ENCODE measurements around the gene ACADS.

DNA sequence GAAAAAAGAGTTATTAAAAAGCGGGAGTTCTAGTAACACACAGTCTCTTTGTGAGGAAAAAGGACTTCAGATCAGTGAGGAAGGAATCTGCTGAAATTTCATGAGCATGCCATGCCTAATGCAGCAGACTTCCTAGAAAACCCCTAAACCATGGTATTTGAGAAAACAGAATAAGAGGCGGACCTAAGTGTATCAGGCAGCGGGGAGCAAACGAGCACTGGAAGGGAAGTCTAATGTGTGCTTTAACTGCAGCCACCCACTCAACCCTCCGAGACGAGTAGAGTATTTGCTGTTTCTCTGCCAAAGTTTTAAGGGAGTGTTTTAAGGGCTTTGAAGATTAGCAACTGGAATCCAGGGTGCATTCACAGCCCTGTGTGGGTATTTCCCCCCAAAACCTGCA lies 36.5 kb downstream of the ACADS start:
- TF ChIP-seq, protein P1, sequence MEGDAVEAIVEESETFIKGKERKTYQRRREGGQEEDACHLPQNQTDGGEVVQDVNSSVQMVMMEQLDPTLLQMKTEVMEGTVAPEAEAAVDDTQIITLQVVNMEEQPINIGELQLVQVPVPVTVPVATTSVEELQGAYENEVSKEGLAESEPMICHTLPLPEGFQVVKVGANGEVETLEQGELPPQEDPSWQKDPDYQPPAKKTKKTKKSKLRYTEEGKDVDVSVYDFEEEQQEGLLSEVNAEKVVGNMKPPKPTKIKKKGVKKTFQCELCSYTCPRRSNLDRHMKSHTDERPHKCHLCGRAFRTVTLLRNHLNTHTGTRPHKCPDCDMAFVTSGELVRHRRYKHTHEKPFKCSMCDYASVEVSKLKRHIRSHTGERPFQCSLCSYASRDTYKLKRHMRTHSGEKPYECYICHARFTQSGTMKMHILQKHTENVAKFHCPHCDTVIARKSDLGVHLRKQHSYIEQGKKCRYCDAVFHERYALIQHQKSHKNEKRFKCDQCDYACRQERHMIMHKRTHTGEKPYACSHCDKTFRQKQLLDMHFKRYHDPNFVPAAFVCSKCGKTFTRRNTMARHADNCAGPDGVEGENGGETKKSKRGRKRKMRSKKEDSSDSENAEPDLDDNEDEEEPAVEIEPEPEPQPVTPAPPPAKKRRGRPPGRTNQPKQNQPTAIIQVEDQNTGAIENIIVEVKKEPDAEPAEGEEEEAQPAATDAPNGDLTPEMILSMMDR (IDR thresholded peaks at IDR 0.05): no peak
- no peak for TF ChIP-seq POLR2A (IDR thresholded peaks at IDR 0.05)
